HEK293 (cell line): ENCODE results near the gene PITPNM2.

Source experiments
- ATF2 ChIP-seq: fragments of 450-650 bp; formaldehyde crosslinking; IDR thresholded peaks from 2 replicates; pipeline ENCODE4 v1.5.1; 2016; ENCODE audit warnings: missing biosample characterization, missing genetic modification characterization, low read depth
- CTCF ChIP-seq: fragments of 450-650 bp; formaldehyde crosslinking; IDR thresholded peaks from 2 replicates; pipeline ENCODE4 v1.5.1; 2016; ENCODE audit warnings: missing biosample characterization, missing genetic modification characterization
- REST ChIP-seq: fragments of 450-650 bp; formaldehyde crosslinking; IDR thresholded peaks from 2 replicates; pipeline ENCODE4 v1.5.1; 2016; ENCODE audit warnings: missing biosample characterization, missing genetic modification characterization
- ZNF10 ChIP-seq: fragments of 450-650 bp; formaldehyde crosslinking; IDR thresholded peaks from 2 replicates; pipeline ENCODE4 v1.5.1; 2017; ENCODE audit warnings: missing biosample characterization, missing genetic modification characterization
- ZNF114 ChIP-seq: fragments of 450-650 bp; formaldehyde crosslinking; IDR thresholded peaks from 2 replicates; pipeline ENCODE4 v1.5.0; 2017; ENCODE audit warnings: missing biosample characterization, missing genetic modification characterization
- ZNF23 ChIP-seq: fragments of 450-650 bp; formaldehyde crosslinking; IDR thresholded peaks from 2 replicates; pipeline ENCODE4 v1.5.1; 2016; ENCODE audit warnings: missing biosample characterization, missing genetic modification characterization, borderline replicate concordance
- ZNF239 ChIP-seq: fragments of 450-650 bp; formaldehyde crosslinking; IDR thresholded peaks from 2 replicates; pipeline ENCODE4 v1.5.1; 2016; ENCODE audit warnings: missing biosample characterization, missing genetic modification characterization
- ZNF24 ChIP-seq: fragments of 450-650 bp; formaldehyde crosslinking; IDR thresholded peaks from 2 replicates; pipeline ENCODE4 v1.5.1; 2016; ENCODE audit warnings: missing biosample characterization, missing genetic modification characterization
- ZNF274 ChIP-seq, 2 experiments: fragments of 200-500 bp in 1 of 2; fragments of 450-650 bp in 1 of 2; sonication (Bioruptor generic) in 1 of 2; formaldehyde crosslinking in 1 of 2; IDR thresholded peaks; 2 replicates each; pipeline versions ENCODE4 v1.5.1 to v1.6.1; 2014 to 2016; ENCODE audit warnings: borderline replicate concordance in 1 of 2, inconsistent platforms in 1 of 2, low read length in 1 of 2, missing biosample characterization in 1 of 2, missing genetic modification characterization in 1 of 2
- ZNF433 ChIP-seq: fragments of 450-650 bp; formaldehyde crosslinking; IDR thresholded peaks from 2 replicates; pipeline ENCODE4 v1.5.1; 2016; ENCODE audit warnings: missing biosample characterization, missing genetic modification characterization, low read depth
- ZNF513 ChIP-seq: fragments of 450-650 bp; IDR thresholded peaks from 2 replicates; pipeline ENCODE4 v1.5.1; 2018; ENCODE audit warnings: missing biosample characterization, missing genetic modification characterization
- ZNF561 ChIP-seq: fragments of 450-650 bp; IDR thresholded peaks from 2 replicates; pipeline ENCODE4 v1.5.1; 2018; ENCODE audit warnings: missing biosample characterization, missing genetic modification characterization, borderline replicate concordance

- TF ChIP-seq ZNF10 (tag by site-specific recombination) = no peak
- no peak for TF ChIP-seq ZNF239 (tag by site-specific recombination)
- TF ChIP-seq ZNF513 (tag by site-specific recombination) = no peak
- no peak for TF ChIP-seq CTCF (tag by site-specific recombination)
- TF ChIP-seq ZNF561 = no peak
- TF ChIP-seq ATF2 = no peak
- no peak for TF ChIP-seq ZNF433
- TF ChIP-seq ZNF23 (tag by site-specific recombination) = no peak
- TF ChIP-seq ZNF24 (tag by site-specific recombination) = no peak
- TF ChIP-seq ZNF274 (IDR thresholded peaks at IDR 0.05; ENCODE audit: low read length) = no peak
- TF ChIP-seq ZNF274 (tag by site-specific recombination; IDR thresholded peaks at IDR 0.05; ENCODE audit: borderline replicate concordance) = no peak
- TF ChIP-seq REST (tag by site-specific recombination) = no peak
- no peak for TF ChIP-seq ZNF114
Observed at GRCh38 chr12:123115409-123116121, 35.3 kb downstream of the PITPNM2 start.
